ENCODE data around the gene ENTREP1.

DNA sequence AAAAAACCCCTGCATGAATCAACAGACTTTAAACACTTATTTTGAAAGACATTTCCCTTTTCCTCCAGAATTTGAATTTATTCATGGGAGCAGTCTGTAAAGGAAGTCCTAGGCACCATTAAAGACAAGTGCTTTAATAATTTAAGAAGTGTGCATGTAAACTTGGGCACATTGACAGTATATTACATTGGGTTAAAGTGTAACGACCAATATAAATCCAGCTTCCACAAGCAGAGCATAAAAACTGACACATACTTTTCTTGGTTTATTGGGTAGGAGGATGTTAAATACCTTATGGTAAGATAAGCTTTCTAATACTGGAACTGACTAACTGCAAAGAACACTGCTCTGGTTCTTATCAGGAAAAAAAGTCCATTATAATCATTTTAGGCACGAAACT, 1.2 kb upstream of the ENTREP1 start:
- TF ChIP-seq, protein P1, sequence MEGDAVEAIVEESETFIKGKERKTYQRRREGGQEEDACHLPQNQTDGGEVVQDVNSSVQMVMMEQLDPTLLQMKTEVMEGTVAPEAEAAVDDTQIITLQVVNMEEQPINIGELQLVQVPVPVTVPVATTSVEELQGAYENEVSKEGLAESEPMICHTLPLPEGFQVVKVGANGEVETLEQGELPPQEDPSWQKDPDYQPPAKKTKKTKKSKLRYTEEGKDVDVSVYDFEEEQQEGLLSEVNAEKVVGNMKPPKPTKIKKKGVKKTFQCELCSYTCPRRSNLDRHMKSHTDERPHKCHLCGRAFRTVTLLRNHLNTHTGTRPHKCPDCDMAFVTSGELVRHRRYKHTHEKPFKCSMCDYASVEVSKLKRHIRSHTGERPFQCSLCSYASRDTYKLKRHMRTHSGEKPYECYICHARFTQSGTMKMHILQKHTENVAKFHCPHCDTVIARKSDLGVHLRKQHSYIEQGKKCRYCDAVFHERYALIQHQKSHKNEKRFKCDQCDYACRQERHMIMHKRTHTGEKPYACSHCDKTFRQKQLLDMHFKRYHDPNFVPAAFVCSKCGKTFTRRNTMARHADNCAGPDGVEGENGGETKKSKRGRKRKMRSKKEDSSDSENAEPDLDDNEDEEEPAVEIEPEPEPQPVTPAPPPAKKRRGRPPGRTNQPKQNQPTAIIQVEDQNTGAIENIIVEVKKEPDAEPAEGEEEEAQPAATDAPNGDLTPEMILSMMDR (IDR thresholded peaks at IDR 0.05) = no peak
- TF ChIP-seq EP300 (IDR thresholded peaks at IDR 0.05) = no peak

Data from ovary (tissue), 3 donors.